Adrenal gland (tissue), 12 donors: ENCODE data around the gene ADAMTS17. TPM values are rescaled to one million over a fixed set of nuclear protein-coding genes. Genes with fewer than 3 reads are reported as not detected.

Experiments used
- DNase-seq, 7 donors: peaks; one replicate each; pipeline ENCODE4 v3.0.0-alpha.2; 2019 to 2020
- H3K27ac ChIP-seq, 5 donors: fragments of 200-600 bp; sonication (generic) in 4 of 5; 1 replicate in 3 of 5; 2 replicates in 2 of 5; pipeline versions ENCODE4 v1.5.1 to v1.8.0; 2016 to 2020; ENCODE audit warnings: mild to moderate bottlenecking in 1 of 5
- H3K27me3 ChIP-seq: fragments of 200-600 bp; 2 replicates; pipeline ENCODE4 v1.8.0; 2021
- H3K36me3 ChIP-seq, 2 donors: fragments of 200-600 bp; replicated peaks in 1 of 2; 1 replicate in 1 of 2; 2 replicates in 1 of 2; pipeline versions ENCODE4 v1.5.1 to v1.8.0; 2018 to 2022
- H3K4me1 ChIP-seq, 2 donors: fragments of 200-600 bp; replicated peaks in 1 of 2; 1 replicate in 1 of 2; 2 replicates in 1 of 2; pipeline versions ENCODE4 v1.5.1 to v1.8.0; 2018 to 2021
- H3K4me3 ChIP-seq, 4 donors: fragments of 200-600 bp; sonication (generic) in 3 of 4; one replicate each; pipeline ENCODE4 v1.5.1; 2016 to 2018
- H3K9me3 ChIP-seq, 3 donors: fragments of 200-600 bp; sonication (generic) in 1 of 3; replicated peaks in 1 of 3; 1 replicate in 2 of 3; 2 replicates in 1 of 3; pipeline versions ENCODE4 v1.5.1 to v1.8.0; 2016 to 2021
- CTCF ChIP-seq, 6 experiments: fragments of 450-650 bp in 4 of 6; fragments of 200-600 bp in 2 of 6; sonication (generic) in 1 of 6; IDR thresholded peaks; 1 replicate in 5 of 6; 2 replicates in 1 of 6; pipeline versions ENCODE4 v1.5.1 to v1.8.0; 2016 to 2021; ENCODE audit warnings: antibody characterized with exemption in 6 of 6, mild to moderate bottlenecking in 2 of 6, moderate library complexity in 1 of 6
- POLR2A ChIP-seq, 2 donors: fragments of 450-650 bp; IDR thresholded peaks; one replicate each; pipeline ENCODE4 v1.6.1; 2017; ENCODE audit warnings: antibody characterized with exemption in 2 of 2, mild to moderate bottlenecking in 2 of 2, moderate library complexity in 1 of 2
- WGBS, 4 donors: extraction: QIAGEN DNeasy Blood & Tissue Kit in 2 of 4; methylation state at CpG; one replicate each; pipeline versions ENCODE4 v1.1.5 to v1.1.7; 2013 to 2017; 5-methylcytosine and 5-hydroxymethylcytosine counted together
- intact Hi-C, 2 donors: fragments of 100-400 bp; cut with DNase I; formaldehyde crosslinking; loops; one replicate each; pipeline versions ENCODE4 v1.14.1 to v1.15.0; 2022 to 2023
- polyA plus RNA-seq, 3 donors: library from polyadenylated mRNA; stranded (reverse); fragments of 200-250 nt in 2 of 3; fragments of 350-450 nt in 1 of 3; fragmentation: Illumina TruSeq in 1 of 3; extraction: RNeasy Lipid Tissue Mini Kit (QIAGEN cat#74804) in 1 of 3; gene quantifications; one replicate each; pipeline ENCODE4 v1.2.3, GENCODE V29; 2013 to 2014
- total RNA-seq, 9 donors: library from RNA; depleted of rRNA in 4 of 9; stranded (reverse); fragments of >200 nt in 4 of 9; fragments of 120-200 nt in 1 of 9; fragmentation: NEBNext Ultra II Directional in 1 of 9; extraction: Animal tissue kit (Norgen Biotek cat#: 25700) in 1 of 9; gene quantifications; one replicate each; pipeline versions ENCODE4 v1.1.0 to v1.2.4, GENCODE V29; 2013 to 2023
- donor health status: healthy with polysubstance abuse.
- donor health status: Bipolar disorder and iron deficiency.
- donor health status: DM: yes; HTN: yes; CAD: no.
- donor health status: DM: no; HTN: no; CAD: no.
- donor health status: DM: no; HTN: no; CAD: no.
- donor health status: DM: yes; HTN: yes; CAD: no.

Gene ADAMTS17
- total and polyA plus RNA-seq, 12 donors = 0.51 to 14.8 (median 2.9) TPM

- Histone ChIP-seq H3K27ac (no peak overlapping the region), H3K36me3 (no peaks in the 10 kb centered on the region), H3K27me3 (no peaks in the 10 kb centered on the region), H3K4me3 (no peak overlapping the region), H3K4me1 (peaks cover 13 to 27% of the 10 kb centered on the region in 2 donors), H3K9me3 (no peaks in the 10 kb centered on the region)
- intact Hi-C loops = no loop called here
- 86 to 89% (median 87%) methylated on average over 14 of the region's 14 CpGs for WGBS, 4 donors
- DNase-seq = no peak
- TF ChIP-seq POLR2A (IDR thresholded peaks at IDR 0.05) = no peak
- TF ChIP-seq CTCF (IDR thresholded peaks at IDR 0.05) = no peak
Observed at GRCh38 chr15:100220058-100220768, 121.6 kb downstream of the ADAMTS17 start.

GRCh38 chr15:100218434-100218833 is 123.3 kb downstream of the ADAMTS17 start:
- 81 to 88% (median 86%) methylated on average over 5 of the region's 5 CpGs for WGBS, 4 donors
- intact Hi-C loops = loop anchor here in 1 of 2 donors (5.0 kb wide), 1 partner anchor 119 kb away; no protein-coding TSS in a partner anchor

GRCh38 chr15:100216182-100216581 is 125.6 kb downstream of the ADAMTS17 start:
- WGBS, 4 donors = 37 to 46% (median 39%) methylated on average over 8 of the region's 8 CpGs
- intact Hi-C loops = loop anchor here in 1 of 2 donors (5.0 kb wide), 1 partner anchor 121 kb away; no protein-coding TSS in a partner anchor
- Histone ChIP-seq H3K27me3 (no peaks in the 10 kb centered on the region), H3K9me3 (no peaks in the 10 kb centered on the region), H3K4me3 (no peak overlapping the region), H3K4me1 (peaks cover 13 to 15% of the 10 kb centered on the region in 2 donors), H3K36me3 (no peaks in the 10 kb centered on the region), H3K27ac (peak overlapping the region in 4 of 5 donors; percentile 45 to 74 (median 64))
- TF ChIP-seq CTCF (IDR thresholded peaks at IDR 0.05) = no peak
- TF ChIP-seq POLR2A (IDR thresholded peaks at IDR 0.05) = no peak
- peak in 6 of 7 donors; percentile 52 to 86 (median 71) for DNase-seq

More at GRCh38 chr15:100218434-100218833, 123.3 kb downstream of the ADAMTS17 start:
- Histone ChIP-seq H3K9me3 (no peaks in the 10 kb centered on the region), H3K4me3 (no peak overlapping the region), H3K36me3 (no peaks in the 10 kb centered on the region), H3K4me1 (peaks cover 13 to 15% of the 10 kb centered on the region in 2 donors), H3K27me3 (no peaks in the 10 kb centered on the region), H3K27ac (no peak overlapping the region)
- no peak for DNase-seq
- TF ChIP-seq CTCF (IDR thresholded peaks at IDR 0.05) = no peak

GRCh38 chr15:100215843-100216169 is 126.0 kb downstream of the ADAMTS17 start:
- intact Hi-C loops = loop anchor here in 1 of 2 donors (5.0 kb wide), 1 partner anchor 121 kb away; no protein-coding TSS in a partner anchor
- H3K4me3 ChIP-seq = no peak overlapping the region
- no peaks in the 10 kb centered on the region for H3K36me3 ChIP-seq
- TF ChIP-seq POLR2A (IDR thresholded peaks at IDR 0.05) = no peak
- no peak for TF ChIP-seq CTCF (IDR thresholded peaks at IDR 0.05)
- no peak for DNase-seq
- no peaks in the 10 kb centered on the region for H3K27me3 ChIP-seq
- peaks cover 13 to 15% of the 10 kb centered on the region in 2 donors for H3K4me1 ChIP-seq
- peak overlapping the region in 4 of 5 donors; percentile 5 to 74 (median 64) for H3K27ac ChIP-seq
- WGBS, 4 donors = 65 to 84% (median 80%) methylated on average over 2 to 3 of the region's 3 CpGs
- H3K9me3 ChIP-seq = no peaks in the 10 kb centered on the region
